ENCODE results near the gene NRP1. TPM values are rescaled to one million over a fixed set of nuclear protein-coding genes. Genes with fewer than 3 reads are reported as not detected.

The NRP1 gene
- total RNA-seq, 4 donors from 2014 or later, result 45.7 to 90.0 (median 57.7) TPM

- H3K4me3 ChIP-seq, result peak overlapping the region; percentile 44 to 84 (median 71)
- peak overlapping the region; percentile 57 to 91 (median 86) for H3K27ac ChIP-seq
- H3K36me3 ChIP-seq, result no peaks in the 10 kb centered on the region
- TF ChIP-seq EP300 (IDR thresholded peaks at IDR 0.05), result peak in 1 of 2 donors; percentile 68
- no peak for TF ChIP-seq CTCF (IDR thresholded peaks at IDR 0.05)
- no peak for TF ChIP-seq POLR2A (IDR thresholded peaks at IDR 0.05)
- peaks cover 0 to 47% (median under 1%) of the 10 kb centered on the region in 4 donors for H3K4me1 ChIP-seq
- 0% methylated on average over 37 to 46 of the region's 52 CpGs for WGBS, 2 donors
- H3K9me3 ChIP-seq, result no peaks in the 10 kb centered on the region
- no peaks in the 10 kb centered on the region for H3K27me3 ChIP-seq
- DNase-seq (ENCODE audit: low spot score in 2 of 2), result peak; percentile 40
Observed at GRCh38 chr10:33335801-33336581, 1.5 kb upstream of the NRP1 start.

- TF ChIP-seq EP300 (IDR thresholded peaks at IDR 0.05) (no peak), CTCF (IDR thresholded peaks at IDR 0.05) (no peak), POLR2A (IDR thresholded peaks at IDR 0.05) (no peak)
- Histone ChIP-seq H3K36me3 (no peaks in the 10 kb centered on the region), H3K27ac (peak overlapping the region; percentile 57 to 91 (median 86)), H3K9me3 (no peaks in the 10 kb centered on the region), H3K27me3 (no peaks in the 10 kb centered on the region), H3K4me1 (peaks cover 0 to 43% (median 2%) of the 10 kb centered on the region in 4 donors), H3K4me3 (peak overlapping the region; percentile 44 to 84 (median 71))
- no peak for DNase-seq (ENCODE audit: low spot score in 2 of 2)
- WGBS, 2 donors, result 0 to 1% methylated on average over 17 to 18 of the region's 21 CpGs
Observed at GRCh38 chr10:33335551-33335800, 1.0 kb upstream of the NRP1 start.

- H3K4me3 ChIP-seq, result peak overlapping the region; percentile 44 to 84 (median 71)
- peak; percentile 51 to 58 for DNase-seq (ENCODE audit: low spot score in 2 of 2)
- H3K27ac ChIP-seq, result peak overlapping the region; percentile 57 to 91 (median 86)
- 0% methylated on average over 43 to 63 of the region's 68 CpGs for WGBS, 2 donors
- no peaks in the 10 kb centered on the region for H3K9me3 ChIP-seq
- TF ChIP-seq POLR2A (IDR thresholded peaks at IDR 0.05), result no peak
- TF ChIP-seq CTCF (IDR thresholded peaks at IDR 0.05), result peak; percentile 20 to 91 (median 45)
- TF ChIP-seq EP300 (IDR thresholded peaks at IDR 0.05), result peak in 1 of 2 donors; percentile 51
- H3K36me3 ChIP-seq, result no peaks in the 10 kb centered on the region
- peaks cover 0 to 47% (median 2%) of the 10 kb centered on the region in 4 donors for H3K4me1 ChIP-seq
- H3K27me3 ChIP-seq, result no peaks in the 10 kb centered on the region
Observed at GRCh38 chr10:33334805-33335550, 511 bp upstream of the NRP1 start.

GRCh38 chr10:33333260-33334101, 986 bp downstream of the NRP1 start:
- 24 to 26% methylated on average over 7 of the region's 7 CpGs for WGBS, 2 donors
- no peak for DNase-seq (ENCODE audit: low spot score in 2 of 2)
- H3K27ac ChIP-seq, result peak overlapping the region; percentile 72 to 91 (median 86)
- H3K4me3 ChIP-seq, result peak overlapping the region; percentile 44 to 84 (median 71)
- H3K4me1 ChIP-seq, result peaks cover 0 to 53% (median 4%) of the 10 kb centered on the region in 4 donors
- no peaks in the 10 kb centered on the region for H3K9me3 ChIP-seq
- H3K27me3 ChIP-seq, result no peaks in the 10 kb centered on the region
- peaks cover 0 to 2% (median 0%) of the 10 kb centered on the region in 3 donors for H3K36me3 ChIP-seq
- TF ChIP-seq POLR2A (IDR thresholded peaks at IDR 0.05) (no peak), CTCF (IDR thresholded peaks at IDR 0.05) (no peak), EP300 (IDR thresholded peaks at IDR 0.05) (no peak)
